HepG2 (cell line): ENCODE results near the gene JMJD4. TPM values are rescaled to one million over a fixed set of nuclear protein-coding genes. Genes with fewer than 3 reads are reported as not detected.

Experiments used
- ATAC-seq: fragments of 200-7000 bp; cut with Tn5 transposase; 3 replicates; pipeline ENCODE4 v1.9.1; 2020; ENCODE audit warnings: mild to moderate bottlenecking, moderate library complexity
- BruUV-seq: library from RNA; stranded (reverse); fragments of 400-500 nt; replicated peaks from 2 replicates; lab custom pipeline; 2021; lab: Mats Ljungman, UMichigan
- CTCF ChIA-PET: fragments of 300-600 bp; formaldehyde crosslinking; extraction: SDS; loops from one replicate; lab custom pipeline; 2021; ENCODE audit warnings: low total read pairs, inconsistent platforms, low intra/inter-chr PET ratio; lab: Yijun Ruan, JAX
- POLR2A ChIA-PET: fragments of 350-600 bp; sonication (Branson Sonifier 250); formaldehyde crosslinking; loops from one replicate; lab custom pipeline; 2020; ENCODE audit warnings: antibody characterized with exemption, inconsistent platforms; lab: Yijun Ruan, JAX
- DNase-seq: peaks from one replicate; pipeline ENCODE4 v3.0.0-alpha.2; 2015; ENCODE audit warnings: low spot score
- FAIRE-seq: peaks from 3 replicates; lab custom pipeline; 2011; peaks lifted over from hg19 to GRCh38; lab: Jason Lieb, UNC
- H2AFZ ChIP-seq: one replicate; pipeline ENCODE4 v1.6.1; 2011; ENCODE audit warnings: low read length, inconsistent platforms
- H3K27ac ChIP-seq: fragments of 300-600 bp; 3 replicates; pipeline ENCODE4 v1.8.0; 2011; ENCODE audit warnings: mixed run types, mild to moderate bottlenecking, mixed read lengths, low read length, inconsistent platforms; ENCODE audit not compliant: insufficient read depth; ENCODE audit errors: extremely low read length
- H3K27me3 ChIP-seq, 2 experiments: fragments of 200-600 bp in 1 of 2; 2 replicates in 1 of 2; 3 replicates in 1 of 2; pipeline versions ENCODE4 v1.6.0 to v1.8.0; 2011; ENCODE audit warnings: low read length in 2 of 2, mild to moderate bottlenecking in 2 of 2, moderate library complexity in 2 of 2, inconsistent platforms in 1 of 2; ENCODE audit not compliant: insufficient read depth in 2 of 2, control insufficient read depth in 1 of 2
- H3K36me3 ChIP-seq, 2 experiments: fragments of 200-600 bp in 1 of 2; replicated peaks in 1 of 2; 2 replicates in 1 of 2; 3 replicates in 1 of 2; pipeline versions ENCODE4 v1.5.1 to v1.8.0; 2011; ENCODE audit warnings: low read length in 2 of 2, inconsistent platforms in 1 of 2; ENCODE audit not compliant: insufficient read depth in 2 of 2, control insufficient read depth in 1 of 2
- H3K4me1 ChIP-seq: 2 replicates; pipeline ENCODE4 v1.5.1; 2012; ENCODE audit warnings: low read length, inconsistent platforms; ENCODE audit not compliant: insufficient read depth
- H3K4me2 ChIP-seq: 2 replicates; pipeline ENCODE4 v1.6.0; 2011; ENCODE audit warnings: low read depth, low read length, inconsistent platforms
- H3K4me3 ChIP-seq, 3 experiments: fragments of 200-600 bp in 1 of 3; sonication (generic), shearing (Covaris generic) in 1 of 3; replicated peaks in 1 of 3; 2 replicates each; pipeline ENCODE4 v1.5.1; 2011 to 2016; ENCODE audit warnings: low read length in 3 of 3, inconsistent platforms in 2 of 3, low read depth in 2 of 3, mild to moderate bottlenecking in 2 of 3, control low read depth in 1 of 3, mixed read lengths in 1 of 3; ENCODE audit not compliant: insufficient read depth in 1 of 3
- H3K79me2 ChIP-seq: one replicate; pipeline ENCODE4 v1.6.1; 2011; ENCODE audit warnings: low read length, inconsistent platforms; ENCODE audit not compliant: insufficient read depth
- H3K9ac ChIP-seq: 2 replicates; pipeline ENCODE4 v1.6.0; 2011; ENCODE audit warnings: mild to moderate bottlenecking, low read depth, low read length, inconsistent platforms; ENCODE audit not compliant: insufficient read depth
- H3K9me3 ChIP-seq: 2 replicates; pipeline ENCODE4 v1.5.1; 2012; ENCODE audit warnings: mild to moderate bottlenecking, low read length
- H4K20me1 ChIP-seq: 2 replicates; pipeline ENCODE4 v1.6.0; 2011; ENCODE audit warnings: inconsistent platforms, mild to moderate bottlenecking, low read length, moderate library complexity; ENCODE audit not compliant: insufficient read depth
- KDM4B ChIP-seq: sonication (generic); formaldehyde crosslinking; IDR thresholded peaks from 2 replicates; pipeline ENCODE4 v1.4.0; 2020; ENCODE audit warnings: missing genetic modification reagents
- MTA3 ChIP-seq: sonication (generic); formaldehyde crosslinking; IDR thresholded peaks from 2 replicates; pipeline ENCODE4 v1.4.0; 2020; ENCODE audit warnings: missing genetic modification reagents
- ZBTB42 ChIP-seq: sonication (generic); formaldehyde crosslinking; IDR thresholded peaks from 2 replicates; pipeline ENCODE4 v1.5.0; 2020; ENCODE audit warnings: mild to moderate bottlenecking, missing genetic modification reagents
- ZNF329 ChIP-seq: sonication (generic); formaldehyde crosslinking; IDR thresholded peaks from 2 replicates; pipeline ENCODE4 v1.9.0; 2021; ENCODE audit warnings: low read depth, mild to moderate bottlenecking, missing genetic modification reagents
- ZNF333 ChIP-seq: sonication (generic); formaldehyde crosslinking; IDR thresholded peaks from 2 replicates; pipeline ENCODE4 v1.4.0; 2020; ENCODE audit warnings: mild to moderate bottlenecking, missing genetic modification reagents, borderline replicate concordance
- ZNF546 ChIP-seq: sonication (generic); formaldehyde crosslinking; conservative IDR thresholded peaks from 2 replicates; pipeline ENCODE4 v1.8.1; 2023; ENCODE audit warnings: mild to moderate bottlenecking, missing genetic modification reagents
- ZNF570 ChIP-seq: sonication (generic); formaldehyde crosslinking; IDR thresholded peaks from 2 replicates; pipeline ENCODE4 v1.4.0; 2020; ENCODE audit warnings: mild to moderate bottlenecking, missing genetic modification reagents, borderline replicate concordance
- ZSCAN12 ChIP-seq: sonication (generic); formaldehyde crosslinking; IDR thresholded peaks from 2 replicates; pipeline ENCODE4 v1.9.0; 2021; ENCODE audit warnings: mild to moderate bottlenecking, missing genetic modification reagents
- WGBS: methylation state at CpG from one replicate; pipeline ENCODE4 v1.1.6; 2017; ENCODE audit warnings: low lambda C conversion rate; 5-methylcytosine and 5-hydroxymethylcytosine counted together
- in situ Hi-C: cut with HindIII; loops from 2 replicates; pipeline ENCODE4 v1.10.0; 2017; ENCODE audit warnings: low pct_unique_long_range_greater_than_20kb; ENCODE audit not compliant: extremely low pct_ligation_motif_present
- intact Hi-C: fragments of 100-400 bp; cut with micrococcal nuclease; formaldehyde crosslinking; loops from one replicate; pipeline ENCODE4 v1.10.0; 2022; ENCODE audit not compliant: unreplicated experiment
- polyA plus RNA-seq, 8 experiments: library from polyadenylated mRNA; depleted of rRNA in 3 of 8; stranded (reverse) in 7 of 8; unstranded in 1 of 8; fragments of >200 nt; fragmentation: Illumina TruSeq in 4 of 8; extraction: Trizol in 4 of 8; gene quantifications; 2 replicates each; pipeline versions ENCODE4 v1.2.1 to v1.2.3, GENCODE V29; 2011 to 2016; ENCODE audit warnings: low read depth in 4 of 8, missing spikeins in 1 of 8, mixed read lengths in 1 of 8; ENCODE audit not compliant: insufficient read depth in 1 of 8
- total RNA-seq, 5 experiments: library from RNA; depleted of rRNA; stranded (reverse); fragments of >200 nt; fragmentation: Illumina TruSeq; extraction: Trizol; gene quantifications; 2 replicates each; pipeline ENCODE4 v1.2.3, GENCODE V29; 2016; ENCODE audit warnings: low read depth in 1 of 5
- TF ChIP-seq, protein P1 (sequence below): sonication (generic); formaldehyde crosslinking; IDR thresholded peaks from 2 replicates; pipeline ENCODE4 v1.4.0; 2020; ENCODE audit warnings: missing genetic modification reagents, low read depth, mild to moderate bottlenecking, borderline replicate concordance
- TF ChIP-seq, protein P2 (sequence below): sonication (generic); formaldehyde crosslinking; IDR thresholded peaks from 2 replicates; pipeline ENCODE4 v1.4.0; 2020; ENCODE audit warnings: missing genetic modification reagents, borderline replicate concordance
- TF ChIP-seq, protein P3 (sequence below): sonication (generic); formaldehyde crosslinking; IDR thresholded peaks from 2 replicates; pipeline ENCODE4 v1.5.1; 2020; ENCODE audit warnings: mild to moderate bottlenecking, moderate library complexity, missing genetic modification reagents
- TF ChIP-seq, protein P4 (sequence below): sonication (generic); formaldehyde crosslinking; IDR thresholded peaks from 2 replicates; pipeline ENCODE4 v1.5.0; 2020; ENCODE audit warnings: missing genetic modification reagents

JMJD4 gene
- total and polyA plus RNA-seq, 2 of the 13 experiments (the other 11 are each of a cell fraction or from before 2014, with no cell fraction given), result 10.2 to 29.0 TPM

DNA sequence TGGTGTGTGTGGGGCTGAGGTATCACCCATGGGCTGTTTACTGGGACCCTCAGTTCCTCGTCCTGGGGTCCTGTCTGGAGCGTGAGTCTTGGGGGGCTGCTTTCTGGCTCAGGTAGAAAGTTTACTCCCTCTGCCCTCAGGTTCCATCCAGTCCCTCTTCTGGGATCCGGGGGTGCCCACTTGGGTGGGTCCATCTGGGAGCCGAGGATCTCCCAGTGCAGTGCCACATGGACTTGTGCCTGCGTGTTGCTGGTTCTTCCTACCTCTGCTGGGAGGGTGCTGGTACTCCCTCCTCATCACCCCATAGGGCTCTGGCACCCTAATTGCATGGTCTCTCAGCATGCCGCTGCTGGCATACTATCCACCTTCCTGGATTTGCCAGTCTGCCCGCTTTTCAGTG lies 14.1 kb upstream of the JMJD4 start (continued):
- TF ChIP-seq, protein P1, sequence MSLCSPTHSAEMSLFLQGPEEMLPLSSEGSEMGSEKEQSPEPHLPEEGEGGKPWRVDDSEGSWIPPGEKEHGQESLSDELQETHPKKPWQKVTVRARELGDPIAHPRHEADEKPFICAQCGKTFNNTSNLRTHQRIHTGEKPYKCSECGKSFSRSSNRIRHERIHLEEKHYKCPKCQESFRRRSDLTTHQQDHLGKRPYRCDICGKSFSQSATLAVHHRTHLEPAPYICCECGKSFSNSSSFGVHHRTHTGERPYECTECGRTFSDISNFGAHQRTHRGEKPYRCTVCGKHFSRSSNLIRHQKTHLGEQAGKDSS (CRISPR knock-in tag), result no peak
- no peak for TF ChIP-seq MTA3
- TF ChIP-seq, protein P2, sequence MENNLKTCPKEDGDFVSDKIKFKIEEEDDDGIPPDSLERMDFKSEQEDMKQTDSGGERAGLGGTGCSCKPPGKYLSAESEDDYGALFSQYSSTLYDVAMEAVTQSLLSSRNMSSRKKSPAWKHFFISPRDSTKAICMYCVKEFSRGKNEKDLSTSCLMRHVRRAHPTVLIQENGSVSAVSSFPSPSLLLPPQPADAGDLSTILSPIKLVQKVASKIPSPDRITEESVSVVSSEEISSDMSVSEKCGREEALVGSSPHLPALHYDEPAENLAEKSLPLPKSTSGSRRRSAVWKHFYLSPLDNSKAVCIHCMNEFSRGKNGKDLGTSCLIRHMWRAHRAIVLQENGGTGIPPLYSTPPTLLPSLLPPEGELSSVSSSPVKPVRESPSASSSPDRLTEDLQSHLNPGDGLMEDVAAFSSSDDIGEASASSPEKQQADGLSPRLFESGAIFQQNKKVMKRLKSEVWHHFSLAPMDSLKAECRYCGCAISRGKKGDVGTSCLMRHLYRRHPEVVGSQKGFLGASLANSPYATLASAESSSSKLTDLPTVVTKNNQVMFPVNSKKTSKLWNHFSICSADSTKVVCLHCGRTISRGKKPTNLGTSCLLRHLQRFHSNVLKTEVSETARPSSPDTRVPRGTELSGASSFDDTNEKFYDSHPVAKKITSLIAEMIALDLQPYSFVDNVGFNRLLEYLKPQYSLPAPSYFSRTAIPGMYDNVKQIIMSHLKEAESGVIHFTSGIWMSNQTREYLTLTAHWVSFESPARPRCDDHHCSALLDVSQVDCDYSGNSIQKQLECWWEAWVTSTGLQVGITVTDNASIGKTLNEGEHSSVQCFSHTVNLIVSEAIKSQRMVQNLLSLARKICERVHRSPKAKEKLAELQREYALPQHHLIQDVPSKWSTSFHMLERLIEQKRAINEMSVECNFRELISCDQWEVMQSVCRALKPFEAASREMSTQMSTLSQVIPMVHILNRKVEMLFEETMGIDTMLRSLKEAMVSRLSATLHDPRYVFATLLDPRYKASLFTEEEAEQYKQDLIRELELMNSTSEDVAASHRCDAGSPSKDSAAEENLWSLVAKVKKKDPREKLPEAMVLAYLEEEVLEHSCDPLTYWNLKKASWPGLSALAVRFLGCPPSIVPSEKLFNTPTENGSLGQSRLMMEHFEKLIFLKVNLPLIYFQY, result no peak

DNA sequence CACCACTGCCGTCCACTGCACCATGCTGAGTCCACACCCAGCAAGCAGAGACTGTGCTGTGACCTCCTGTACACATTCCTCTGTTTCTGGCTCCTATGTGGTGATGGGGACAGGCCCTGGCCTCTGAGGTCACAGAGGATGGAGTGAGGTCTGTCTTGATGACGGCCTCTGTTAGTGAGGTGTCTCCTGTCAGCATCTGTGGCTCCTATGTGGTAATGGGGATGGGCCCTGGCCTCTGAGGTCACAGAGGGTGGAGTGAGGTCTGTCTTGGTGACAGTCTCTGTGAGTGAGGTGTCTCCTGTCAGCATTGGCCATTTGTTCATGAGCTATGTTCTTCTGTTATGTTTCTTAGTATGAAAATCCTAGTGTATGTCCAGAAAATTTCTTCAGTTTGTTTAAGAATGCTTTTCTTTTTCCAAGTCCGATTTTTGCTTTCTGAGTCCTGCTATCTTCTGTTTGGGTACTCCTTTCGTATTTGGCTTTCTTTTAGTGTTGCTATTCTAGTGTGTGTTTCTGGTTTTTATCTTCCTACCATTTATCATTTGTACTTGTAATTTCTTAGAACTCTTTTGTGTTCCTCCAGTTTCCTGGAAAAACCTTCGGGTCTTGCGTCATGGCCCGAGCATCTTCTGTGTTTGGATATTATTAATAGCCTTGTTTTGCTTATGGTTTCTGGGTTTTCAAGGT lies 13.5 kb upstream of the JMJD4 start:
- in situ Hi-C loops (loop anchor here (10.0 kb wide), 1 partner anchor 264 kb away; no protein-coding TSS in a partner anchor), intact Hi-C loops (no loop called here)
- Histone ChIP-seq H3K79me2 (peaks cover 2% of the 10 kb centered on the region), H3K9ac (no peak overlapping the region), H3K27ac (no peak overlapping the region), H3K36me3 (peaks cover 19 to 35% of the 10 kb centered on the region in 2 experiments; a peak in 4 of 5 replicates), H4K20me1 (no peaks in the 10 kb centered on the region), H2AFZ (no peak overlapping the region), H3K9me3 (no peaks in the 10 kb centered on the region), H3K4me2 (no peak overlapping the region), H3K27me3 (no peaks in the 10 kb centered on the region), H3K4me1 (no peaks in the 10 kb centered on the region), H3K4me3 (no peak overlapping the region)
- ChIA-PET CTCF (no interaction called here), POLR2A (no interaction called here)
- TF ChIP-seq, protein P3, sequence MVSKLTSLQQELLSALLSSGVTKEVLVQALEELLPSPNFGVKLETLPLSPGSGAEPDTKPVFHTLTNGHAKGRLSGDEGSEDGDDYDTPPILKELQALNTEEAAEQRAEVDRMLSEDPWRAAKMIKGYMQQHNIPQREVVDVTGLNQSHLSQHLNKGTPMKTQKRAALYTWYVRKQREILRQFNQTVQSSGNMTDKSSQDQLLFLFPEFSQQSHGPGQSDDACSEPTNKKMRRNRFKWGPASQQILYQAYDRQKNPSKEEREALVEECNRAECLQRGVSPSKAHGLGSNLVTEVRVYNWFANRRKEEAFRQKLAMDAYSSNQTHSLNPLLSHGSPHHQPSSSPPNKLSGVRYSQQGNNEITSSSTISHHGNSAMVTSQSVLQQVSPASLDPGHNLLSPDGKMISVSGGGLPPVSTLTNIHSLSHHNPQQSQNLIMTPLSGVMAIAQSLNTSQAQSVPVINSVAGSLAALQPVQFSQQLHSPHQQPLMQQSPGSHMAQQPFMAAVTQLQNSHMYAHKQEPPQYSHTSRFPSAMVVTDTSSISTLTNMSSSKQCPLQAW (CRISPR knock-in tag), result no peak
- TF ChIP-seq ZNF333 (CRISPR knock-in tag), result no peak
- TF ChIP-seq ZSCAN12 (CRISPR knock-in tag), result no peak
- TF ChIP-seq ZBTB42 (CRISPR knock-in tag), result no peak
- TF ChIP-seq ZNF329 (CRISPR knock-in tag), result no peak
- TF ChIP-seq KDM4B, result no peak
- no peak for TF ChIP-seq ZNF570 (CRISPR knock-in tag)
- TF ChIP-seq ZNF546 (CRISPR knock-in tag), result no peak
- TF ChIP-seq, protein P4, sequence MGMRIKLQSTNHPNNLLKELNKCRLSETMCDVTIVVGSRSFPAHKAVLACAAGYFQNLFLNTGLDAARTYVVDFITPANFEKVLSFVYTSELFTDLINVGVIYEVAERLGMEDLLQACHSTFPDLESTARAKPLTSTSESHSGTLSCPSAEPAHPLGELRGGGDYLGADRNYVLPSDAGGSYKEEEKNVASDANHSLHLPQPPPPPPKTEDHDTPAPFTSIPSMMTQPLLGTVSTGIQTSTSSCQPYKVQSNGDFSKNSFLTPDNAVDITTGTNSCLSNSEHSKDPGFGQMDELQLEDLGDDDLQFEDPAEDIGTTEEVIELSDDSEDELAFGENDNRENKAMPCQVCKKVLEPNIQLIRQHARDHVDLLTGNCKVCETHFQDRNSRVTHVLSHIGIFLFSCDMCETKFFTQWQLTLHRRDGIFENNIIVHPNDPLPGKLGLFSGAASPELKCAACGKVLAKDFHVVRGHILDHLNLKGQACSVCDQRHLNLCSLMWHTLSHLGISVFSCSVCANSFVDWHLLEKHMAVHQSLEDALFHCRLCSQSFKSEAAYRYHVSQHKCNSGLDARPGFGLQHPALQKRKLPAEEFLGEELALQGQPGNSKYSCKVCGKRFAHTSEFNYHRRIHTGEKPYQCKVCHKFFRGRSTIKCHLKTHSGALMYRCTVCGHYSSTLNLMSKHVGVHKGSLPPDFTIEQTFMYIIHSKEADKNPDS (CRISPR knock-in tag), result no peak
- BruUV-seq, result no TSS peak
- FAIRE-seq (no peak), DNase-seq (no peak), ATAC-seq (no peak)
- WGBS, result 94% methylated on average over 6 of the region's 7 CpGs
